GM18502 (cell line): ENCODE data around the gene DENND11.
A peak's percentile ranks its signal among the peaks of the same experiment; 100 is the strongest.

Experiments
- ATAC-seq: cut with Tn5 transposase; IDR thresholded peaks from one replicate; pipeline ENCODE4 v1.9.1; 2021; ENCODE audit warnings: mild to moderate bottlenecking; ENCODE audit not compliant: unreplicated experiment, poor library complexity

Gene DENND11

GRCh38 chr7:141686670-141687069 lies 15.3 kb downstream of the DENND11 start:
- no peak for ATAC-seq

DNA sequence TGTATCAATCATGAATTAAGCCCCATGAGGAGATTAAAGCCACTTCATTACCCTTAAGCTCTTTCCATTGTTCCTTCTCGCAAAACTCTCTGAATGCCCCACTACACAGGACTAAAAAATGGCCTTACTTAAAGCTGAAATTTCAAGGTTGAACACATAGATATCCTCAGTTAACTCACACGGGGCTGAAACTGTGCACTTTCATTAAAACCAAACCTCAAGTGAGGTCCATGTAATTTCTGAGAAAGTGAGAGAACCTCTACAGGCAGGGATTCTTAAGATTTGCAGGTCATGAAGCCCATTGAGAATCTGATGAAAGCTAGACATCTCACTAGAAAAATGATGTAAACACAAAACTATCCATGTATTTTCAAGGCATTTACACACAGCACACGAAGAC lies 15.9 kb downstream of the DENND11 start:
- ATAC-seq, result no peak

GRCh38 chr7:141685285-141686023 lies 16.5 kb downstream of the DENND11 start:
- no peak for ATAC-seq

DNA sequence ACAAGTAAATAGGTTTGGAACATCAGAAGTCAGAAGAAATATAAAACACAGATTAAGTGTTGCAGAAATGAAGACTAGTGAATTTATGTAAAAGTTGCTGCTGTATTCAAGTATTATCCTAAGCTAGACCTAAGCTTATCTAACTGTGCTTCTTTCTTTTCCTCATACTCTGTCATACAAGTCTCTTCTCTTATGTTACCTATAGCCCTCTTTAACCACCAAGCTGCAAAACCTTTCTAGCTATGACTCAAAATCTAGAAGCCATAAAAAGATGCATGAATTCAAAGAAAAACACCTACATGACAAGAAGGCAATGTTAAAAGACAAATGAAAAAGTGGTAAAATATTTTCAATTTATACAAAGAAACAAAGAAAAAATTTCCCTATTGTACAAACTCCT lies 23.0 kb downstream of the DENND11 start:
- peak; percentile 74 for ATAC-seq

DNA sequence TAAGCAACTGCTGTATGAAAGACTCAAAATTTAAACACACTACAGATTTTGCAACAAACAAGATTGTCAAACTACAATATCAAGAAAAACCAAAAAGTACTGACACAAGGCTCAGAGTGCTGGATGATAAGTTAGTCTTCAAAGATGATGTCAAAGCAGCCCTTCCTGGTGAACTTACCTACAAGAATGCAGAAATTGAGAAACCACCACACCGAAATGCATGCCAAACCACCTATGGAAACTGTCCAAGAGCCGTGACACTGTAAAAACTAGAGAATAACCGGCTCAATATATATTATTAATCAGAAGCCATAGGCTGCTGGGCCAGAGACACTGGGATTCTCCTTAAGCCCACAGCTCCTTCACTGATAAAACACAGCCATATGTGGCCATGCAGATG lies 25.3 kb downstream of the DENND11 start:
- ATAC-seq, result no peak

DNA sequence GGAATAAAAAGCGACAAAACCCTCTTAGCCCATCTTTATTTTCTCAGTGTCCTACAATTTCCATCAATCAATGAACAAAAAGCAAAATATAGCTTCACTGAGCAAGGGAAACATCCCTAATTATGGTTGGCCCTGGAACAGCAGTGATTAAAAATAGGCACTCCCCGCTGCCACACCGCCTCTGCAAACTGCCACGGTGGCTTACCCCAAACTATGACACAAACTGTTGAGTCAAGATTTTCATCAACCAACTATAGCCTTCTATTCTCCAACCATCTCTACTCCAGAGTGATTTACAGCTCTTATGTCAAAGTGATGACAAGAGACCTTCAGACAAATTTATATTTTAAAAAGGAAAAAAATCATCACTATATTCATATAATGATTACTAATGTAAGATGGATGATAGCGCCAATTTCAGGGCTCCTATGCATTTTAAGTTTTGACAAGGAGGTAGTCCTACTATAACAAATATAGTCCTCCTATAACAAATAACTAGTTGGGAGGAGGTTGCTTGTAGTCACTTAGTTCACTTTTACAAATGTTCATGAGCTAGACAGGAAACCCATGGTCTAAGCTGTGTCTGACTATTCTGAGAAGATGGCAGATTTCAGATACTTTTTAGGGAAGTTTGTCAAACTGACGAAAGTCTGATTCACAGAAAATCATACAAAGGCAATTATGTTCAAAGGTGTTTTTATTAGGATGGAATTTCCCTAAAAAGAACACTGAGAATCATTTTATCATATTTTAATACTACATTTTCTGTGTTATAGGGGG lies 26.3 kb downstream of the DENND11 start:
- no peak for ATAC-seq

- ATAC-seq, result no peak
Observed at GRCh38 chr7:141674702-141675101, 27.3 kb downstream of the DENND11 start.

DNA sequence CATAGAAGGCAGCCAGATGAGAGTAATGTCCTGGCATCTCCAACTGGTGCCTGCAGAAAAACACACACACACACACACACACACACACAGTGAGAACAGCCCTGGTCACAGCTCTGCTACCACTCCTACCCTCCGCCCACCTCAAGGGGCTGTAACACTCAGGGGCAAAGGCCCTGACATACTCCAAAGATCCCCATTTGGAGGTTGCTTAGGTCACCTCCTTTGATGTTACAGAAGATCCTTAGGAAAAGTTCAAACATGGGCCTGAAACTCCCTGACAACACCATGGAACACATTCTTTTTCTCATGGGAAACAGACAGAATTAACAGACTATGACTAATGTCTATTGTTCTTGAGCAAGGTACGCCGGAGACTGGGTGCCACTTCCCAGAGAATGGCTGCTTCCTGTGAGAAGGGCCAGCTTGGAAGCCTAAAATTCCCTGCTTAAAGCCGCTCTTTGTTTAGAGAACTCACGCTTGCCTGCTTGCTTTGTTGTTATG lies 27.7 kb downstream of the DENND11 start:
- ATAC-seq, result no peak

DNA sequence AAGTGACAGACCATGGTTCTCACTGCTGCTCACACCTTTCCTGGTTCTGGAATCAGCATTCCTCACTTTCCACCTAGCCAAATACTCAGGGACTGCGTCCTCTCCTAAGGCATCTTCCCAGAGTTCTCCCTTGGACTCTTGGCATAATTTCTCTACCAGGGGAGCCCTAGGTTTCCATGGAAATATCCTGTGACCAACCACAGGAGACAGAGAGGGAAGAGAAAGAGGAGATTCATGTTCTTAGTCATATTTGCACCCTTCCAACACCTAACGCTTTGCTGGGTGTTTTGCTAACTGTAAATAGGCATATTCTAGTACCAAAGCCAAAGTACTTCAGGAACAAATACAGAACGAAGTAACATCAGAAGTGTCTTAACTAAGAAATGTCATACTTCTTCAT lies 28.6 kb downstream of the DENND11 start:
- no peak for ATAC-seq

GRCh38 chr7:141671705-141672496 lies 30.1 kb downstream of the DENND11 start:
- no peak for ATAC-seq

DNA sequence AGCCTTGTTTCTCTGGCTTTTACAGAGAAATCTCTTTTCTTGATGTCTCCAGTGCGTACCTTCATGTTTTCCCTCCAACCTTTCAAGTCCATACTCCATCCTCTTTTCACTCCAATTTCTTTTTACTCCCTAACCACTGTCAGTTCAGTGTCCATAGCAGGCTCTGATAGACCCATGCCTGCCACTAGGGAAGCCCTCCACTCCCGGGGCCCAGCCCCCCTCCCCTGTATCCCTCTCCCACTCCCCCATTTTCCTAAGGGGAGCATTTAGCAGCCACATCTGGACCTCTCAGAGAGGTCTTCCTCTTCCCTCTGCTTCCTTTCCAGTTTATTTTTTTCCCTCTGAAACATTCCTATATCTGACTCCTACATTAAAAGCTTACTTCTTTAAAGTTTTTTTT lies 33.1 kb downstream of the DENND11 start:
- no peak for ATAC-seq

DNA sequence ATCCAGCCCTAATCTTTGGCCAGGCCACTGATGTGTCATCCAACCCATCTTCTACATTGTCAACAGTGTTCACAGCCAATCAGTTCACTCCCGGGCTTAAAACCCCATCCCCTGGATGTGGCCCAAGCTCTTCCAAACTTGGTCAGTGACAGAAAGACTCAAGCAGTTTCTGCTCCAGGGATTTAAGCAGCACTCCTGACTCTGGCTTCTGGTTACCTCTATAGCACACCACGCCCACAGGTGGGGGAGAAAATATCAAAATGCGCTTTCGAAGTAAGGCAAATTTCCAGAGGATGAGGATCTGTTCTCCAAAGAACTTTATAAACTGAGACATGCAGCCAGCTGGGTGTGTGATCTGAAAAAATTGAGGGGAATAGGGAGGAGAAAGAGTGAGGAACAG lies 35.9 kb downstream of the DENND11 start:
- no peak for ATAC-seq

GRCh38 chr7:141665208-141666035 lies 36.5 kb downstream of the DENND11 start:
- ATAC-seq, result no peak

GRCh38 chr7:141664450-141664849 lies 37.5 kb downstream of the DENND11 start:
- ATAC-seq, result no peak

DNA sequence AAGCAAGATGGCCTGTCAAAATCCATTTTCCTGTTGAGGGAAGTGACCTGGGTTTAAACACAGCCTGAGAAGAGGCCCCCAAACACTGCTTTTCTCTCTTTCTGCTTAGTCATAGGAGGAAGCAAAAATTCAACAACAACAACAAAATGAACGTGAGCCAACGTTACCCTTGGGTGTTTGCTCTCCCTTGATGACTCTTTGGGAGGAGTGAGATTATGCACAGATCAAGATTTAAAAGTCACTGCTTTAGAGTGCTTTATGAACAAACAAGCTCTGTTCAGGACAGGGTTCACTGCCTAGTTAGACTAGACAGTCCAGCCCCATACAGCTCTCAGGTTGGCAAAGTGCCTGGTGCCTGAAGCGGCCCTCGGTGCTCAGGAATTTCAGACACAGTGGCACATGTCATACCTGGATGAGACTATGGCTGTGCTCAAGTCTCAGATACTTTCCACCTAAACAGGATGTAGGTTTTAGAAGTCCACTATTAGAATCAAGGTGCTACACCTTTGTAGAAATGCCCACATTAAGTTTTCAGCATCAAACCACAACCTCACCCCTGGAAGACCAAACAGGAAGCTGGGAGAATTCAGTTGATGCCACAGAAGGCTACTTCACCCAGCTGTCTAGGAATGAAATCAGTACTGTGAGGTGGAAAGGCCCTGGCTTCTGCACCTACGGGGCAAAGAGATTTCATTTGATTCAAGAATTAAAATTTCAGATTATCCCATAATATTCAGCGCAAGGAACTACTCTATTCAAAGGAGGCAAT lies 38.7 kb downstream of the DENND11 start:
- no peak for ATAC-seq

- ATAC-seq, result no peak
Observed at GRCh38 chr7:141660259-141660658, 41.7 kb downstream of the DENND11 start.

DNA sequence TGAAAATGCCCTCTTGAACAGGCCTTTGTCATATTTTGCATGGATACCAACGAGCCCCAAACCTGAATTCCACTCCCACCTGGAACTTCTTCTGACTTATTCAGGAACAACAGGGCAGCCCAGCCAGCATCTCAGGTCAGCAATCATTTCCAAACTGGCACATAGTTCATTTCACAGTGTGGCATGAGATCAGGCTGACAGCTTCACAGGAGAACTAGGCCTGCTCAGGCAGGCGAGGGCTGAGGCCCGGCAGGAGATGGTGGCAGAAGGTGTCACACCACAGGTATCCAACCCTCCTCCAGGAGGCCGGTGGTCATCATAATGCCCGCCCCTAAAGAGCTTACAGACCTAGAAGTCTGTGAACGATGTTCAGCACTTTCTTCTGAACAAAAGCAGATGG lies 42.5 kb downstream of the DENND11 start:
- ATAC-seq, result no peak

DNA sequence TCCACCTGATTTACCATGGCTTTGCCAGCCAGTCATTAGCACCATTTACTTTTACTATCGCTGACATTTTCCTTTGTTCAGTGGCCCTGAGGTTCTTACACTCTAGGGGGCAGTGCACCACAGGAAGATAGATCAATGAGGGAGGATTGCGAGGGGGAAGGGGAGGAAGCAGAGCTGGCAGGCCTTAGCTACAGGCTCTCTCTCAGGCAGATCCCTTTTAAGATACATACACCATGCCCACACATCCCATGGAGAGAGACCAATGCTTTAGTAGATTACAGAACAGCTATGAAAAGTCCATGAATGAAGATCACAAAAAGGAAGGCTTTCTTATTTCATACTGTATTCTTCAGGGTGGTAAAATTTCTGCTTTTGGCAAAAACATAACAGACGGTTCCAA lies 47.4 kb downstream of the DENND11 start:
- peak; percentile 89 for ATAC-seq

DNA sequence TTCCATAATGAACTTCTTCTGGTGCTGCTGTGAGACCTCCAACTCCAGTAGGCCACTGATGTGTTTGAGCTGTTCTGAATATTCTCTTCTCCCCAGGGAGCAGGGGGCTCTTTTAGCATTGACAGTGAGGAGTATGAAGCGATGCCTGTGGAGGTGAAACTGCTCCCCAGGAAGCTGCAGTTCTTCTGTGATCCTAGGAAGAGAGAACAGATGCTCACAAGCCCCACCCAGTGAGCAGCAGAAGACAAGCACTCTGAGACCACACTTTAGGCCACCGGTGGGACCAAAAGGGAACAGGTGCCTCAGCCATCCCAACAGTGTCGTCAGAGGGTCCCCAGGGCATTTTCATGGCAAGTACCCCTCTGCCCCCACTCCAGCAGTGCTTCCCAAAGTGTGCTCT lies 49.3 kb downstream of the DENND11 start:
- ATAC-seq, result no peak
